Kidney (tissue), 14 donors: Measurements from ENCODE around the gene ZNF683. TPM values are rescaled to one million over a fixed set of nuclear protein-coding genes. Genes with fewer than 3 reads are reported as not detected.

Experiments
- DNase-seq, 5 donors: peaks; one replicate each; pipeline ENCODE4 v3.0.0-alpha.2; 2013 to 2020
- FAIRE-seq: peaks from 2 replicates; lab custom pipeline; 2012; peaks lifted over from hg19 to GRCh38; lab: Jason Lieb, UNC
- H3K27ac ChIP-seq, 2 donors: one replicate each; pipeline ENCODE4 v1.7.0; 2013; ENCODE audit warnings: low read depth in 2 of 2, low read length in 2 of 2, inconsistent platforms in 1 of 2
- H3K27me3 ChIP-seq: one replicate; pipeline ENCODE4 v1.7.1; 2013; ENCODE audit warnings: low read length, inconsistent platforms; ENCODE audit not compliant: control insufficient read depth, insufficient read depth
- H3K36me3 ChIP-seq, 3 donors: one replicate each; pipeline versions ENCODE4 v1.7.0 to v1.7.1; 2013; ENCODE audit warnings: low read length in 3 of 3, control low read depth in 1 of 3, inconsistent platforms in 1 of 3; ENCODE audit not compliant: insufficient read depth in 3 of 3, control insufficient read depth in 2 of 3
- H3K4me1 ChIP-seq, 3 donors: one replicate each; pipeline versions ENCODE4 v1.7.0 to v1.7.1; 2013; ENCODE audit warnings: low read length in 3 of 3, inconsistent platforms in 1 of 3, low read depth in 1 of 3; ENCODE audit not compliant: control insufficient read depth in 2 of 3, insufficient read depth in 2 of 3
- H3K4me3 ChIP-seq, 3 donors: one replicate each; pipeline versions ENCODE4 v1.7.0 to v1.8.1; 2013; ENCODE audit warnings: low read length in 3 of 3, control low read depth in 1 of 3, inconsistent platforms in 1 of 3
- H3K9ac ChIP-seq, 3 donors: one replicate each; pipeline versions ENCODE4 v1.7.0 to v1.7.1; 2013; ENCODE audit warnings: low read length in 3 of 3, control low read depth in 1 of 3, inconsistent platforms in 1 of 3
- H3K9me3 ChIP-seq, 3 donors: one replicate each; pipeline versions ENCODE4 v1.7.0 to v1.7.1; 2013; ENCODE audit warnings: low read length in 3 of 3, control low read depth in 1 of 3, inconsistent platforms in 1 of 3; ENCODE audit not compliant: control insufficient read depth in 2 of 3, insufficient read depth in 1 of 3
- intact Hi-C: fragments of 100-400 bp; cut with DNase I; formaldehyde crosslinking; loops from one replicate; pipeline ENCODE4 v1.11.1; 2022
- polyA plus RNA-seq: library from polyadenylated mRNA; stranded (reverse); fragments of 350-450 nt; fragmentation: Illumina TruSeq; extraction: RNeasy Lipid Tissue Mini Kit (QIAGEN cat#74804); gene quantifications from one replicate; pipeline ENCODE4 v1.2.3, GENCODE V29; 2014; ENCODE audit warnings: low read depth, low replicate concordance; ENCODE audit not compliant: insufficient read depth
- total RNA-seq: library from RNA; stranded (reverse); fragmentation: NEBNext Ultra II Directional; extraction: Animal tissue kit (Norgen Biotek cat#: 25700); gene quantifications from one replicate; pipeline ENCODE4 v1.2.1, GENCODE V29; 2021
- TF ChIP-seq, protein P1 (sequence below): IDR thresholded peaks from 3 replicates; pipeline ENCODE4 v1.5.1; 2012; ENCODE audit warnings: mild to moderate bottlenecking, moderate library complexity, borderline replicate concordance; ENCODE audit not compliant: insufficient read depth; ENCODE audit errors: extremely low read depth
- donor health status: control.
- donor health status: control.
- donor health status: control.
- donor health status: control.
- donor health status: control.
- donor health status: DM: yes; HTN: yes; CAD: no.
- donor health status: Normal renal cell carcinoma (clear cell type).

Gene ZNF683
- total and polyA plus RNA-seq, 2 donors from 2014 or later: 0.25 TPM; not detected in 1

DNA sequence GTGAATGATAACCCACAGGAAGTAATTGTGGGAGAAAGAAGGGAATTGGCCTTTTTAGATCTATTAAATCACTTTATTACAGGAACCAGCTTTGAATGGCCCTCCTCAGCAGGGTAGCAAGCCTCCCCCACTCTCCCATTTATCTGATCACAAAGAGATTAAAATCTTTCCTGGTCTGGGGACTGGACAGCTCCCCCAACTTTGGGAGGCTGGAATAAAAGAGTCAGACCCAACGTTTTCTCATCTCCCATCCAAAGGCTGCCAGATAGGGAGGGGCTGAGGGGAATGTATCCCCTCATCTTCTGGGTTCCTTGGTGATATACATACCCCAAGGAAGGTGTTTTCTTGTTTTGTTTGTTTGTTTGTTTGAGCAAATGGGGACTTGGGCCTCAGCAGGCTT, 40.5 kb upstream of the ZNF683 start:
- Histone ChIP-seq H3K27me3 (peaks cover 34% of the 10 kb centered on the region), H3K4me3 (no peak overlapping the region), H3K9ac (no peak overlapping the region), H3K27ac (no peak overlapping the region), H3K9me3 (no peaks in the 10 kb centered on the region), H3K36me3 (no peaks in the 10 kb centered on the region), H3K4me1 (peaks cover 0 to 2% (median 0%) of the 10 kb centered on the region in 3 donors)
- no peak for DNase-seq
- intact Hi-C loops: no loop called here
- no peak for FAIRE-seq
- TF ChIP-seq, protein P1, sequence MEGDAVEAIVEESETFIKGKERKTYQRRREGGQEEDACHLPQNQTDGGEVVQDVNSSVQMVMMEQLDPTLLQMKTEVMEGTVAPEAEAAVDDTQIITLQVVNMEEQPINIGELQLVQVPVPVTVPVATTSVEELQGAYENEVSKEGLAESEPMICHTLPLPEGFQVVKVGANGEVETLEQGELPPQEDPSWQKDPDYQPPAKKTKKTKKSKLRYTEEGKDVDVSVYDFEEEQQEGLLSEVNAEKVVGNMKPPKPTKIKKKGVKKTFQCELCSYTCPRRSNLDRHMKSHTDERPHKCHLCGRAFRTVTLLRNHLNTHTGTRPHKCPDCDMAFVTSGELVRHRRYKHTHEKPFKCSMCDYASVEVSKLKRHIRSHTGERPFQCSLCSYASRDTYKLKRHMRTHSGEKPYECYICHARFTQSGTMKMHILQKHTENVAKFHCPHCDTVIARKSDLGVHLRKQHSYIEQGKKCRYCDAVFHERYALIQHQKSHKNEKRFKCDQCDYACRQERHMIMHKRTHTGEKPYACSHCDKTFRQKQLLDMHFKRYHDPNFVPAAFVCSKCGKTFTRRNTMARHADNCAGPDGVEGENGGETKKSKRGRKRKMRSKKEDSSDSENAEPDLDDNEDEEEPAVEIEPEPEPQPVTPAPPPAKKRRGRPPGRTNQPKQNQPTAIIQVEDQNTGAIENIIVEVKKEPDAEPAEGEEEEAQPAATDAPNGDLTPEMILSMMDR: no peak

DNA sequence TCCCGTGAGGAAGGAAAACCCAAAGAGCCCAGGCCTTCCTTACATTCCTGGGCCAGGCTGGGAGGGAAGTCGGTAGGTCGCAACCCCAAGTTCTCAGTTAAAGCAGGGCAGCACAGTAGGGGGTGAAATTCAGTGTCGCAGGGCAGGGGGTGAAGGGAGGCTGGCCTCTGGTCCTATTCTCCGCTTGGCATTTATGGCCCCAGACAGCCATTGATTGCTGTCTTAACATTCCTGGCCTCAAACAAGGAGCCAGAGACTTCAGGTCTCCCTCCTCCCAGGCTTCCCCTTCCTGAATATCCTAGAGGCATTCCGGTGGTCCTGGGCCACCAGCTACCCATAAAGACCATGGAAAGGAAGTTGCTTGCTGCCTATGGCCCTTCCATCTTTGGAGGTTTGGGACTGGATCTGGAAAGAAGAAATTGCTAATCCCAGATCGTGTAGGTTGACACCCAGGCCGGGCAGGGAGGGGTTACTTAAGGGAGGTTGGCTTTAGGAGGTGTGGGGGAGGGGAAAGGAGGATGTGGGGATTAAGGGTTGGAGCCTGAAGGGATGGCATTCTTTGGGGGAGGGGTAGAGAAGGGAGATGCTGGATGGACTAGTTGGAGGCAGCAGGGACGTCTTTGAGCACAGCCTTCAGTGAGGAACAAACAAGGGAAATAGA, 39.8 kb upstream of the ZNF683 start:
- H3K36me3 ChIP-seq: no peaks in the 10 kb centered on the region
- H3K4me3 ChIP-seq: no peak overlapping the region
- TF ChIP-seq, protein P1: no peak
- no peaks in the 10 kb centered on the region for H3K9me3 ChIP-seq
- peaks cover 34% of the 10 kb centered on the region for H3K27me3 ChIP-seq
- DNase-seq (no peak), FAIRE-seq (no peak)
- intact Hi-C loops: no loop called here
- H3K27ac ChIP-seq: no peak overlapping the region
- H3K4me1 ChIP-seq: peaks cover 0 to 2% (median 0%) of the 10 kb centered on the region in 3 donors
- H3K9ac ChIP-seq: no peak overlapping the region

DNA sequence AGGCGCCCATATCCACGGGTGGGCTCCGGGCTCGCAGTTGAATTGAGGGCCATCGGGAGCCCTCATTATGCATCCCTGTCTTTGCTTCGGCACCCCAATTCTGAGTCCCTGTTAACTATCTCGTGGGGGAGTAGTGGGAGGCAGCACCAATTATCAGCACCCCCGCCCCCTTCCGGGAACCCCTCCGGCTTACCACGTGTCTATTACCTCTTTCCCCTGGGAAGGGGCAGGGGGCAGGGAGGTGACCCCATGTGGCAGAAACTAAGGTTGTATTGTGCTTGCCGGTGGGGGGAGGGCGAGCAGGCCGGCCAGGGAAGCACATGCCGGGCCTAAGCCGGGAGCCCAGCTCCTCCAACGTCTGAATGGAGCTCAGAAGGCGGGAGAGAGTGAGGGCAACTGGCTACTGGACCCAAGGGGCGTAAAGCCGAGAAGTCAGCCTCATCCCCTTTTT, 39.1 kb upstream of the ZNF683 start:
- FAIRE-seq: no peak
- Histone ChIP-seq H3K27ac (no peak overlapping the region), H3K9ac (no peak overlapping the region), H3K27me3 (peaks cover 34% of the 10 kb centered on the region), H3K36me3 (no peaks in the 10 kb centered on the region), H3K4me1 (peaks cover 0 to 2% (median 0%) of the 10 kb centered on the region in 3 donors), H3K9me3 (no peaks in the 10 kb centered on the region), H3K4me3 (no peak overlapping the region)
- TF ChIP-seq, protein P1: no peak
- intact Hi-C loops: no loop called here
- DNase-seq: no peak
